GM19193 (cell line): Measurements from ENCODE around the gene PHLPP2.
A peak's percentile ranks its signal among the peaks of the same experiment; 100 is the strongest.

Experiments
- POLR2A ChIP-seq: IDR thresholded peaks from 4 replicates; pipeline ENCODE4 v1.6.1; 2011; ENCODE audit not compliant: insufficient read depth, insufficient read length; ENCODE audit errors: extremely low read depth

The PHLPP2 gene

DNA sequence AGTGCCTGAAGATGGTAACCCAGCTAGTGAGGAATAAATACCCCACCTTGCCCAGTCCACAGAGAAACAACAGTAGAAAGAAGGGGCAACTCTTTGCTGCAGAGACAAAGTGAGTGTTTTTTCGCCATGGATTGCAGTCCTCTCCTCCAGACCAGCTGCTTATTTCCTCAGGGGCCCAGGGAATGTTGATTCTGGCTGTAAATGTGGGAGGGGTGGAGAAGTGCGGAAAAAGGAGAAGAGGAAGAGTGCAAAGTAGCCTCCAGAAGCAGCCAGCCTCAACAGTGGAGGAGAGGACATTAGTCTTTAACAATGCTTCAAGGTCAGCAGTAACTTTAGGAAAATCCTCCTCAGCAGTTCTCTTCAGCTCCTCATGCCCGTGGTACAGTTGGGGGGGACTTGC, 8.1 kb upstream of the PHLPP2 start:
- no peak for TF ChIP-seq POLR2A

DNA sequence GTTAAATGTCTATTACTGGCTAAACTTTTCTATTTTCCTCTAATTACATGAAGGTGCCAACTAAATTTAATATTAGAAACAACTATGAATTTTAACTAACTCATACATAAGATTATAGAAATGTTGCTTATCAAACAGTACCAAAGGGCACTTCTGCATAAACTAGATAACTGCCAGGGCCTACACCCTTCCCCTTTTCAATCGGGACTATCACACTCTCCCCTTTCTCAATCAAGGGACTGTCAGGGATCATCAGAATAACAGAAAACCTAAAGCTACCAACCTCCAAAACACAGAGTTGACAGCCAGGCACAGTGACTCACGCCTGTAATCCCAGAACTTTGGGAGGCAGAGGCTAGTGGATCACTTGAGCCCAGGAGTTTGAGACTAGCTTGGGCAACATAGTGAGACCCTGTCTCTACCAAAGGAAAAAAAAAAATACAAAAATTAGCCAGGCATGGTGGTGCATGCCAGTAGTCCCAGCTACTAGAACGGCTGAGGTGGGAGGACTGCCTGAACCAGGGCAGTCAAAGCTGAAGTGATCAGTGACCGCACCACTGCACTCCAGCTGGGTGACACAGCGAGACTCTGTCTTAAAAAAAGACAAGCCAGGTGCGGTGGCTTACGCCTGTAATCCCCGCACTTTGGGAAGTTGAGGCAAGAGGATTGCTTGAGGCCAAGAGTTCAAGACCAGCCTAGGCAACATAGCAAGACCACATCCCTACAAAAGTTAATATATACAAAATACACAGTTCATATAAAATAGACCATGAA, 3.2 kb upstream of the PHLPP2 start:
- TF ChIP-seq POLR2A = no peak

DNA sequence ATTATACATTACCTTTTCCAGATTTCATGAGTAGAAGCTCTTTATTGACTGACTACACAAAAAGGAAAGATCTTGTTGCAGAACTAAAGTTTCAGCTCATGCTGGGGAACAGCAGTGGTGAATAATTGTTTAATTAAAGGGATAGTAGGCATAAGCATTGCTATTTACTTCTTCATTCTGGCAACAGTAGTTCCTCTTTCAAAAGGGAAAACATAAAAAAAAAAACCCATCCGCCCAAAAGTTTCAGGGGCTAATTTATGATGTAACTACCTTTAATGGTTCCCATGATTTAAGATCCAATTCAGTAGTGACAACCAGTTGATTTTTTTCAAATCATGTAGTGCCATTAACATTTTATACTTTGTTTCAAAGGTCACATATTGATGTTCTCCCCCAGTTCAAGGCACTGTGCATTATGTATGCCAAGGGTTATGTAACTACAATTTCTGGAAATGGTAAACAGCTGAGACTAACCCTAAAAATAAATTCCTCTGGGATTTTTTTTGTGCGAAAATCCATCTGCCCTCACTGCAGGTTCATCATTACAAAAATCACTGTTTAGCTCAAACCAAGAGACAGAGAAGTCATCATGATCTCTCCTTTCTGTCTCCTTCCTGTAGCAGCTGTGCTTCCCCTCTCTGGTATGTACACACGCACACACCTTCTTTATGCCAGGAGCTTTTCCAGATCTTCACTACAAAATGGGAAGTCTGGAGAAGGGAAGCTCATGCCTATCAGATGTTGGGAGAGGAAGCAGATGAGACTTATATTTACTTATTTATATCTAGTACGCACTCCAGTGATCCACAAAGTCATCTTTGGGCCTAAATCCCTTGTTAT, 2.2 kb upstream of the PHLPP2 start:
- no peak for TF ChIP-seq POLR2A

DNA sequence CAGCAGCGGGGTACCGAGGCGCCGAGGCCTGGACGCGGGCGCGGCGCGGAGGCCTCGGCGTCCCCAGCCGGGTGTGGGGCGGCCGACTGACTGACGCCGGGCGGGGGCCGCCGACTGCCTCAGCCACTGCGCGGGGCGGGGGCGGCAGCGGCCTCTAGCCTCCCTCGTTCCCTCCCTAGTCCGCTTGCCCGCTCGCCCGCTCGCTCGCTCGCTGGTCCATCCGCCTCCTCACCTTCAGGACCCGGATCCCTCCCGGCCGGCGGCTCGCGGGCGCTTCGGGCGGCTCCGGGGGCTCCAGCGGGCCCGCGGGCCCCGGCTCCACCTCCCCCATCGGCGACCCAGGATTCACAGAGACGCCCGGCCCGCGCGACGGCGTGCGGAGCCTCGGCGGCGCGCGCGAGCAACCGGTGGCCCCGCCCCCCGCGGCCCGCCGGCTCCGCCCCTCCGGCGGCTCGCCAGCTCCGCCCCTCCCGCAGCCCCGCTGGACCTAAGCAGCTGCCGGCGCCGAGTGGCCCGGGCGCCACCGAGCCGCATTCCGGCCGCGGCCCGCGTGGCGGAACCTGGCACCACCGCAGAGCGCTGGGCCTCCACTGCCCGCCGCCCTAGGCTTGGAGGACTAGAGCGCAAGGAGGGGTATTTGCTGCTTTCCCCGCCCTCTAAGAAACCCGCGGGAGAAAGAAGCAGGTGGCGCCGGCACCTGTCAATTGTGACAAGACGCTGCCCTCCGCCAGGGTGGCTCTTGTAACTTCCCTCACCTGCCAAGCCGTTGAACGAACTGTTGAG, 773 bp downstream of the PHLPP2 start:
- TF ChIP-seq POLR2A = peak; percentile 55

DNA sequence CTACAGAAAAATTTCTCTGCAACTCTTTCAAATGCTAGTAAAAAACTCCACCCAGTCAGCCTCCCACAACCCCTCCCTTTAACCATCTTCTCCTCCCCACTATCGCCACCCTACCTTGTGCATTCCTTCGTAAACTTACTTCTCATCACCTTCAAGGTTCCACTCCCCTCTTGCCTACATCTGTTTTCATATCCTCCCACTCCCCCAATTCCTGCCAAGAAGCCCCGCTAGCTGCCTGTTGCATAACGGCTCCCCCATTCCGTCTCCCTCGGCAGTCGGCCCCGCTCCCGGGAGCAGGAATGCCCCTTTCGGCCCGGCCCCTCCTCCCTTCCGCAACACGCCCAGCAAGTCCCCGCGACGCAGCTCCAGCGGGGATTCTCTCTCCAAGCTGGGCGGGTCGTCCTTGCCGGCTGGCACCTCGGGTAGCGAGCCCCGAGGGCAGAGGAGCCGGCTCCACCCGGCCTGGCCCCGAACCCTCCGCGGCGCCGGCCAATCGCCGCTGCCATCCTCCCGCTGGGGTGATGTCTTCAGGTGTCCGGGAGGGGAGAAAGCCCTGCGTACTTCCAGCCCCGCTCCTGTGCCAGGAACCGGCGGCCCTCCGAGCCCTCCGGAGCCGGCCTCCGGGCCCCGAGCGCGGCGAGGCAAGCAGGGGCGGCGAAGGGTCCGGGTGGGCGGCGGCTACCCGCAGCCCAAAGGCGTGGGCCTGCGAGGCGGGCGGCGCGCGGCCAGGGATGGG, 1.5 kb downstream of the PHLPP2 start:
- TF ChIP-seq POLR2A = no peak

DNA sequence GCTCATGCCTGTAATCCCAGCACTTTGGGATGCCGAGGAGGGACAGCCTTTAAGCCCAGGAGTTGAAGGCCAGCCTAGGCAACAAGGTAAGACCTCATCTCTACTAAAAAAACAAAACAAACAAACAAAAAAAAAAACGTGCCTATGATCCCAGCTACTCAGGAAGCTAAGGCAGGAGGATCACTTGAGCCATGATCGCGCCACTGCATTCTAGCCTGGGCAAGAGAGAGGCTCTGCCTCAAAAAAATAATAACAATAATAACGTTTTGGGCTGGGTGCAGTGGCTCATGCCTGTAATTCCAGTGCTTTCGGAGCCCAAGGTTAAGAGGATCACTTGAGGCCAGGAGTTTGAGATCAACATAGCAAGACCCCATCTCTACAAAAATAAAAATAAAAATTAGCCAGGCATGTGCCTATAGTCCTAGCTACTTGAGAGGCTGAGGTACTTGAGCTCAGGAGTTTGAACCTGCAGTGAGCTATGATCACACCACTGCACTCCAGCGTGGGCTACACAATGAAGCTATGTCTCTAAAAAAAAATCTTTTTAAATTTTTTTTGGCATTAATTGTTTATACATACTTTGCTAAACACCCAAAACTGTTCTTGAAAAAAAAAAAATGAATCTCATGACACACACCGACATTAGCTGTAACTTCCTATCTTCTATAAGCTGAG, 3.3 kb downstream of the PHLPP2 start:
- TF ChIP-seq POLR2A = no peak

DNA sequence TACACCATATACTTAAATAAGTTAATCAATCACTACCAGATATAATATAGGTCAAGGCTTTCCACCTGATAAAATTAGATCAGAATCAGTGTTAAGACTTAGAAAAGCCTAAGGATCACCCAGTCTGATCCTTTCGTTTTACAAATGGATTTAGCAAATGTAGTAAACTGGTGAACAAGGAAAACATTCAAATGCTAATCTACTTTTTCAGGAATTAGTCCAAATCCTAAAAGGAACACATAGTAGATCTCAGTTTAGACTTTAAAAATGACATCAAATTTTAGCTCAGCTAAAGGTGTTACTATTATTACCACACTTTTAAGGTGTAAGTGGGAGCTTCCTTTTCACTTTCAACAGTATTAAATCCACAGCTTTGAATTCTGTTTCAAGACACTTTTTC, 12.0 kb downstream of the PHLPP2 start:
- TF ChIP-seq POLR2A = no peak

DNA sequence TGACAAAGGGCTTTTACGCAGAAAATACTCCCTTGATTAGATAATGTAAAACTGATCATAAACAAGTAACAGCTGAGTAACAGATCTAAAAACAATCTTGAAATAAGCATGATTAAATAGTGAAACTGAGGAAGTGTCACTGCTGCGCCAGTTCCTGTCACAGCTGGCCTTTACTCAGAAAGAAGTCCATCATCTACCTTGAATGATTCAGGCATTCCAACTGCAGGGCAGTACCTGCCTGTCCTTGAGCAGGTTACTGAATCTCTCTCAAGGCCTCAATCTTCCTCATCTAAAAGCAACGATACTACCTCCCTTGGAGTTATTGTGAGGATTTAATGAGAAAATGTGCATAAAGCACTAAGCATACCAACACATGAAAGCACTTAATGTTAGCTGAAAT, 12.7 kb downstream of the PHLPP2 start:
- TF ChIP-seq POLR2A = no peak

DNA sequence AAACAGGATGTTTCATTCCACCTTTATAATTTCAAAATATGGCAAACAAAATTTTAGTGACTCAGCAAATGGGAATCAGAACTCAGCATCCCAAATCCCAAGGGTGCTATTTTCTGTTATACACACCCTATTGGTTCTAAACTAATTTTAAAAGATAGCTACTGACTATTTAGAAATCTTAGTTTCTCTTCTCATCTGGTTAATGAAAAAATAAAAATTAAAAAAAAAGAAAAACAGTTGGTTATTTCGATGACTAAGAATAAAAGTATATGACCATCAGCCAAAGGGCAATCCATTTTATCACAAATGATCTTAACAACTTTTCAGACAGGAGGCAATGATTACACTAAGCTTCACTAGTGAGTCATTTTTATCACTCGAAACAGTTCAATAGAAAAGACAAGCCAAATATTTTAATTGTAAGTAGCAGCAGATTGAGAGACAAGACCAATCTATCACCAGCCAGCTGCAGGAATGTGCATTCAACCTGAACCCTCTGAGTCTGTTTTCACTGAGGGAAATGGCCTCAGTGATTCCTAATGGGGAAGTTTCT, 15.2 kb downstream of the PHLPP2 start:
- no peak for TF ChIP-seq POLR2A

DNA sequence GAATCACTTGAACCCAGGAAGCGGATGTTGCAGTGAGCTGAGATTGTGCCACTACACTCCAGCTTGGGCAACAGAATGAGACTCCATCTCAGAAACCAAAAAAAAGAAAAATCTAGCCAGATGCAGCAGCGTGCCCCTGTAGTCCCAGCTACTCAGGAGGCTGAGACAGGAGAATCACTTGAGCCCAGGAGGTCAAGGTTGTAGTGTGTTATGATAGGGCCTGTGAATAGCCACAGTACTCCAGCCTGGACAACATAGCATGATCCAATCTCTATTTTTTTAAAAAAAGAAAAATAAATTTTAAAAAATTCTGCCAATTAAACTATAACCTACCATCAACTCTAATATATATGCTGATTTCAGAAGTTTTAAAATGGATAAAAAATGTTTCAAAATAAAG, 15.8 kb downstream of the PHLPP2 start:
- no peak for TF ChIP-seq POLR2A

DNA sequence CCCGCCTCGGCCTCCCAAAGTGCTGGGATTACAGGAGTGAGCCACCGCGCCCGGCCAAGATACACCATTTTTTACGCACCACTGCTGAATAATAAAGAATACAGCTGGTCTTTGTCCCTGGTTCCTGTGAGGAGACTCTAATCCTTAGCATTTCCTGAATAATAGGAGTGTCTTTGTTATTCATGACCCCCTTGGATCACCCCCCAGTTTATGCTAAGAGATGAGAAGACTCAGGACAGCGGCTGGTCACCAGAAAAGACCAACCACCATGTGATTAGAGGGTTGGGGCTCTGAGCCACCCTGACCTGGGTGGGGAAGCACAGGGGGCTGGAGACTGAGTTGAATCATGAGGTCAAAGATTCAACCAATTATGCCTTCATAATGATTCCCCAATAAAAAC, 17.3 kb downstream of the PHLPP2 start:
- no peak for TF ChIP-seq POLR2A

DNA sequence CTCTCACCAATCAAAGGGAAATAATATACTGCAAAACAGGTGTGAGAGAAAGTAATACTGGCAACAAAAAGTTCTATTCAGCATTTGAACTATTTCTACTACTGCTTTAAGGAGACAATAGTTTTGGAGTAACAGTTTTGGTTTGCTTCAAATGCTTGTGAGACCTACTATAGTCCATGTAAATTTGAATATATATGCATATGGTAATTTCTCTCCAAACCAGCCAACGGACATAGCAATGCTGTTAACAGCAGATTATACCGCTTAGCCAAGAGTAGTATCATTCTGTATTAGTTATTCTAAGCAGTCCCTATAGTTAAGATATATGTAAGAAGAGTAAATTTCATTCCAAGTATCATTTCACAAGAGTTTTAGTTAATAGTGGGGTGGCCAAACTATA, 18.5 kb downstream of the PHLPP2 start:
- TF ChIP-seq POLR2A = no peak

DNA sequence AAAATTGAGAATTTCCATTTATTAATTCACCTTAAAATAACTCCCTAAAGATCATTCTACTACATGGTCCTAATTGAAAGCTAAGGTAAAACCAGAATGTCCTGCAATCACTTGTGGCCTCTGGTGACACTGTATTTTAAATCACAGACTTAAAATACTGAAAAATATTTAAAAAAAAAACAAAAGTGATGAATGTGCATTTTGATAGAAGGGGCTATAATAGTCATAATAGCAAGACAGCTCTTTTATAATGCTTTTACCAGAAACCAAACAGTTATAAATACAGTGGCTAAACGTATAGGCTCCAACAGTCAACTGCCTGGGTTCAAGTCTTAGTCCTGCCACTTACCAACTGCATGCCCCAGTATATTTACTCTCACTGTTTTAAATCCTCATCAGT, 21.2 kb downstream of the PHLPP2 start:
- no peak for TF ChIP-seq POLR2A

DNA sequence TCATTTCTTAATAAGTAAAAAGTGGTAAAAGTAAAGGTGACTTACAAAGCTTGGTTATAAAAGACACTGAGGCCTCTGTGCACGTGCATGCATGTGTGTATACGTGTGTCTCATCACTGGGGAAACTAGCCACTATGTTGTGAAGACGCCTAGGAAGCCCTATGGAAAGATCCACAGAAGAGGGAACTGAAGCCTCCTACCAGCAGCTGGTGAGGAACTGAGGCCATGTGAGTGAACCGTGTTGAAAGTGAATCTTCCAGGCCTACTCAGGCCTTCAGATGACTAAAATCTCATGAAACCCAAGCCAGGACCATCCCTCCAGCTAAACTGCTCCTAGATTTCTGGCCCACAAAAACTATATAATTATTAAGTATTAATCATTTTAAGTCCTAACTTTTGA, 23.7 kb downstream of the PHLPP2 start:
- no peak for TF ChIP-seq POLR2A

DNA sequence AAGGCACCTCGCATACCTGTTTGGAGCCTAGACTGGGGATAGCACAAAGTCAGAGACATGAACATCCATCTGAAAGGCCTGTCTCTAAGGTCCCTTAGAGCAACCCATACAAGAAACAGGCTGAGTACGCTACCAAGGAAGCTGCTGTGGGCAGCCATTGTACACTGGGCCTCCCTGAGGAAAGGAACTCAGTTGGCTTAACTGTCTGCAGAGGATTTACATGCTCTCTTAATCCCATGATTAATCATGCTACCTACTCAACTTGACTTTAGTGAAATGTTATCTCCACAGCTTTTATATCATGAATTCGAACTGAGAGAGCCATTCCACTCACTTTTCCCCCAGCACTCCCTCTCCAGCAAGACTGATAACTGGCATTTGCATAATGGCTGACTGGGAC, 26.0 kb downstream of the PHLPP2 start:
- no peak for TF ChIP-seq POLR2A

DNA sequence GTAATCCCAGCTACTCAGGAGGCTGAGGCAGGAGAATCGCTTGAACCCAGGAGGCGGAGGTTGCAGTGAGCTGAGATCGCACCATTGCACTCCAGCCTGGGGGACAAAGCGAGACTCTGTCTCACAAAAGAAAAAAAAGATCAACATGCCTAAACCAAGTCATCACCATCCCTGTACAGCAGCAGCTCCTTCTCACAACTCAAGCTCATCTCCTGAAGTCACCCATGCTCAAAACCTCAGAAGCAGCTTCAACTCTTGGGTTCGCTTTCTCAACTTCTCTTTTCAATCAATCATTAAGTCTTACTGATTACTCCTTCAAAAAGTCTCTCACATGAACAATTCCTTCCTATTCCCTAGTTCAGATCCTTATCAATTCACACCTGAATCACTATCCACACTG, 31.3 kb downstream of the PHLPP2 start:
- TF ChIP-seq POLR2A = no peak
